Left renal cortex interstitium (tissue), 4 donors: ENCODE measurements around the gene WDR81. TPM values are rescaled to one million over a fixed set of nuclear protein-coding genes. Genes with fewer than 3 reads are reported as not detected.
"Not testable (repeated sequence)": the region's sequence is repeated elsewhere in the genome, so short reads cannot be mapped to it uniquely, and the experiment has no call there.

ENCODE experiments used
- DNase-seq, 4 donors: peaks; one replicate each; pipeline ENCODE4 v3.0.0-alpha.2; 2013; ENCODE audit warnings: low read depth in 4 of 4, low spot score in 2 of 4, missing footprints in 1 of 4
- polyA plus RNA-seq, 4 donors: library from polyadenylated mRNA; unstranded; fragments of 120-200 nt; gene quantifications; one replicate each; pipeline ENCODE4 v1.2.1, GENCODE V29; 2013; ENCODE audit not compliant: insufficient read length in 4 of 4

The WDR81 gene
- polyA plus RNA-seq: 10 to 100 TPM; 11.6 to 23.2 (median 18.8) TPM

- DNase-seq: peak in 1 of 4 donors; percentile 81
Measured at GRCh38 chr17:1724351-1724868, at the start of gene WDR81. WDR81 (plus strand) TSS chr17:1724704; CDS start chr17:1724960, 256 bp downstream.

- no peak for DNase-seq
Measured at GRCh38 chr17:1676401-1676800, 48.1 kb upstream of the WDR81 start.

GRCh38 chr17:1683459-1683858 is 41.0 kb upstream of the WDR81 start:
- no peak for DNase-seq

- peak; percentile 93 to 97 (median 96) for DNase-seq
Measured at GRCh38 chr17:1684378-1685189, 39.9 kb upstream of the WDR81 start, which contains the start of gene PRPF8. PRPF8 (minus strand) TSS chr17:1684867; CDS start chr17:1684571, 296 bp downstream.

- DNase-seq: no peak
Measured at GRCh38 chr17:1686086-1686485, 38.4 kb upstream of the WDR81 start.

- not testable (repeated sequence) for DNase-seq
Measured at GRCh38 chr17:1688405-1688804, 36.1 kb upstream of the WDR81 start.

- no peak for DNase-seq
Measured at GRCh38 chr17:1690544-1691221, 33.8 kb upstream of the WDR81 start.

- no peak for DNase-seq
Measured at GRCh38 chr17:1693339-1693738, 31.2 kb upstream of the WDR81 start.

- DNase-seq: no peak
Measured at GRCh38 chr17:1695365-1695764, 29.1 kb upstream of the WDR81 start.

GRCh38 chr17:1697681-1698080 is 26.8 kb upstream of the WDR81 start:
- DNase-seq: no peak

- DNase-seq: not testable (repeated sequence)
Measured at GRCh38 chr17:1699891-1700290, 24.6 kb upstream of the WDR81 start.

- DNase-seq: no peak
Measured at GRCh38 chr17:1703063-1703462, 21.4 kb upstream of the WDR81 start.

GRCh38 chr17:1705004-1705403 is 19.5 kb upstream of the WDR81 start:
- DNase-seq: no peak

GRCh38 chr17:1707107-1707506 is 17.4 kb upstream of the WDR81 start:
- no peak for DNase-seq

- not testable (repeated sequence) for DNase-seq
Measured at GRCh38 chr17:1708791-1709346, 15.6 kb upstream of the WDR81 start.

- no peak for DNase-seq
Measured at GRCh38 chr17:1709403-1709951, 15.0 kb upstream of the WDR81 start.

- no peak for DNase-seq
Measured at GRCh38 chr17:1709971-1710806, 14.3 kb upstream of the WDR81 start, which contains the start of gene TLCD2. TLCD2 (minus strand) TSS chr17:1710377; CDS start chr17:1710242, 135 bp downstream.

GRCh38 chr17:1710807-1711553 is 13.5 kb upstream of the WDR81 start:
- no peak for DNase-seq

GRCh38 chr17:1711804-1712203 is 12.7 kb upstream of the WDR81 start:
- DNase-seq: no peak
